GM12892 (cell line): ENCODE results near the gene RUVBL2.

Source experiments
- POLR2A ChIP-seq: IDR thresholded peaks from 2 replicates; pipeline ENCODE4 v1.6.1; 2011; ENCODE audit warnings: low read depth, low read length, control low read depth
- POLR2AphosphoS5 ChIP-seq: IDR thresholded peaks from 2 replicates; pipeline ENCODE4 v1.6.1; 2011; ENCODE audit warnings: low read depth, low read length, control low read depth
- TAF1 ChIP-seq: IDR thresholded peaks from 2 replicates; pipeline ENCODE4 v1.6.1; 2011; ENCODE audit warnings: low read depth, mild to moderate bottlenecking, control low read depth, low read length, borderline replicate concordance

GRCh38 chr19:49010453-49010852 is 16.8 kb downstream of the RUVBL2 start:
- TF ChIP-seq POLR2AphosphoS5 (no peak), POLR2A (no peak), TAF1 (no peak)
